GM21576 (cell line): Measurements from ENCODE around the gene BNC2.

Experiments
- ATAC-seq: cut with Tn5 transposase; IDR thresholded peaks from one replicate; pipeline ENCODE4 v1.9.1; 2021; ENCODE audit warnings: mild to moderate bottlenecking, moderate library complexity; ENCODE audit not compliant: unreplicated experiment

BNC2 gene

GRCh38 chr9:16821344-16821743 is 49.1 kb downstream of the BNC2 start:
- ATAC-seq, result no peak

- no peak for ATAC-seq
These were observed 53.0 kb downstream of the BNC2 start for GRCh38 chr9:16817514-16817913.

GRCh38 chr9:16817002-16817401 is 53.5 kb downstream of the BNC2 start:
- no peak for ATAC-seq

- ATAC-seq, result no peak
These were observed 54.5 kb downstream of the BNC2 start for GRCh38 chr9:16816011-16816410.

GRCh38 chr9:16815079-16815478 is 55.4 kb downstream of the BNC2 start:
- no peak for ATAC-seq

- no peak for ATAC-seq
These were observed 56.6 kb downstream of the BNC2 start for GRCh38 chr9:16813838-16814237.

GRCh38 chr9:16811987-16812685 is 58.3 kb downstream of the BNC2 start:
- ATAC-seq, result no peak

GRCh38 chr9:16809912-16810610 is 60.4 kb downstream of the BNC2 start:
- no peak for ATAC-seq

- no peak for ATAC-seq
These were observed 63.8 kb downstream of the BNC2 start for GRCh38 chr9:16806674-16807073.

- ATAC-seq, result no peak
These were observed 66.8 kb downstream of the BNC2 start for GRCh38 chr9:16803648-16804047.

GRCh38 chr9:16801871-16802466 is 68.5 kb downstream of the BNC2 start:
- no peak for ATAC-seq

- no peak for ATAC-seq
These were observed 74.1 kb downstream of the BNC2 start for GRCh38 chr9:16796304-16796825.

- ATAC-seq, result no peak
These were observed 75.4 kb downstream of the BNC2 start for GRCh38 chr9:16794871-16795639.

GRCh38 chr9:16794103-16794502 is 76.4 kb downstream of the BNC2 start:
- ATAC-seq, result no peak

- no peak for ATAC-seq
These were observed 82.7 kb downstream of the BNC2 start for GRCh38 chr9:16787724-16788123.

GRCh38 chr9:16784002-16784401 is 86.5 kb downstream of the BNC2 start:
- ATAC-seq, result no peak

- no peak for ATAC-seq
These were observed 88.0 kb downstream of the BNC2 start for GRCh38 chr9:16782490-16782889.

- no peak for ATAC-seq
These were observed 95.1 kb downstream of the BNC2 start for GRCh38 chr9:16775330-16775729.

GRCh38 chr9:16773617-16774016 is 96.9 kb downstream of the BNC2 start:
- no peak for ATAC-seq

- no peak for ATAC-seq
These were observed 97.4 kb downstream of the BNC2 start for GRCh38 chr9:16773116-16773515.

GRCh38 chr9:16771356-16771755 is 99.1 kb downstream of the BNC2 start:
- ATAC-seq, result no peak
